RWPE2 (cell line): ENCODE data around the gene MAP3K6.

Experiments used
- ATAC-seq: fragments of 200-7000 bp; cut with Tn5 transposase; 3 replicates; pipeline ENCODE4 v1.9.1; 2021; ENCODE audit warnings: low read depth
- DNase-seq: peaks from one replicate; pipeline ENCODE4 v3.0.0-alpha.2; 2020; ENCODE audit warnings: low spot score
- H3K27ac ChIP-seq: fragments of 450-650 bp; 2 replicates; pipeline ENCODE4 v1.5.1; 2017; ENCODE audit warnings: mild to moderate bottlenecking; ENCODE audit not compliant: poor library complexity, severe bottlenecking
- H3K27me3 ChIP-seq: fragments of 250-450 bp; sonication (Bioruptor Pico); 2 replicates; pipeline ENCODE4 v1.5.1; 2021; ENCODE audit warnings: mild to moderate bottlenecking, moderate library complexity; ENCODE audit not compliant: insufficient read depth, poor library complexity, severe bottlenecking
- H3K36me3 ChIP-seq: fragments of 250-450 bp; sonication (Bioruptor Pico); 2 replicates; pipeline ENCODE4 v1.5.1; 2020; ENCODE audit warnings: low read depth, mild to moderate bottlenecking, moderate library complexity
- H3K4me1 ChIP-seq: fragments of 250-450 bp; sonication (Bioruptor Pico); 2 replicates; pipeline ENCODE4 v1.5.1; 2021; ENCODE audit warnings: mild to moderate bottlenecking, moderate library complexity; ENCODE audit not compliant: insufficient read depth, poor library complexity, severe bottlenecking
- H3K4me3 ChIP-seq: fragments of 250-450 bp; sonication (Bioruptor Pico); 2 replicates; pipeline ENCODE4 v1.5.1; 2021; ENCODE audit warnings: mild to moderate bottlenecking, moderate library complexity; ENCODE audit not compliant: severe bottlenecking
- H3K9me3 ChIP-seq: fragments of 250-450 bp; sonication (Bioruptor Pico); 2 replicates; pipeline ENCODE4 v1.5.1; 2021; ENCODE audit warnings: mild to moderate bottlenecking, moderate library complexity; ENCODE audit not compliant: severe bottlenecking
- TF ChIP-seq, protein P1 (sequence below): fragments of 450-650 bp; IDR thresholded peaks from one replicate; pipeline ENCODE4 v1.5.1; 2017; ENCODE audit warnings: mild to moderate bottlenecking, moderate library complexity; ENCODE audit not compliant: poor library complexity, severe bottlenecking

The MAP3K6 gene

GRCh38 chr1:27361553-27361952 lies 5.2 kb downstream of the MAP3K6 start:
- no peak overlapping the region for H3K4me3 ChIP-seq
- TF ChIP-seq, protein P1, sequence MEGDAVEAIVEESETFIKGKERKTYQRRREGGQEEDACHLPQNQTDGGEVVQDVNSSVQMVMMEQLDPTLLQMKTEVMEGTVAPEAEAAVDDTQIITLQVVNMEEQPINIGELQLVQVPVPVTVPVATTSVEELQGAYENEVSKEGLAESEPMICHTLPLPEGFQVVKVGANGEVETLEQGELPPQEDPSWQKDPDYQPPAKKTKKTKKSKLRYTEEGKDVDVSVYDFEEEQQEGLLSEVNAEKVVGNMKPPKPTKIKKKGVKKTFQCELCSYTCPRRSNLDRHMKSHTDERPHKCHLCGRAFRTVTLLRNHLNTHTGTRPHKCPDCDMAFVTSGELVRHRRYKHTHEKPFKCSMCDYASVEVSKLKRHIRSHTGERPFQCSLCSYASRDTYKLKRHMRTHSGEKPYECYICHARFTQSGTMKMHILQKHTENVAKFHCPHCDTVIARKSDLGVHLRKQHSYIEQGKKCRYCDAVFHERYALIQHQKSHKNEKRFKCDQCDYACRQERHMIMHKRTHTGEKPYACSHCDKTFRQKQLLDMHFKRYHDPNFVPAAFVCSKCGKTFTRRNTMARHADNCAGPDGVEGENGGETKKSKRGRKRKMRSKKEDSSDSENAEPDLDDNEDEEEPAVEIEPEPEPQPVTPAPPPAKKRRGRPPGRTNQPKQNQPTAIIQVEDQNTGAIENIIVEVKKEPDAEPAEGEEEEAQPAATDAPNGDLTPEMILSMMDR: no peak
- H3K27ac ChIP-seq: no peak overlapping the region
- ATAC-seq (no peak), DNase-seq (no peak)
- H3K27me3 ChIP-seq: no peaks in the 10 kb centered on the region
- no peaks in the 10 kb centered on the region for H3K4me1 ChIP-seq
- no peaks in the 10 kb centered on the region for H3K9me3 ChIP-seq
- H3K36me3 ChIP-seq: peaks cover 45% of the 10 kb centered on the region

DNA sequence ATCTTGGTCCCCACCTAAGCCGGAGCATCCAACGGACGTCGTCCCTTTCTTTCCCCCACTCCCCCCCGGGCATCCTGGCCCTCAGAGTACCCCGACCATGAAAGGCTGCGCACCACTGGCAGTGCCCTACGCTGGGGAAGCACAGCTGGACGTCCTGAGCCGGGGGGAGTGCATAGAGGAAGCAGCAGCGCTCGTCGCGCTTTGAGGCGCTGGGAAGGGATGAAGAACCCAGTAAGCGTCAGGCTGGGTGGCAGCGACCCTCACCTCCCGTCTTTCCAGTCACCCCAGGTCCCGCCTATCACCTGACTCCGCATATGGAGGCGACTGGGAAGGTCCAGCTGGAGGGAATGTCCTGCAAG lies 5.7 kb downstream of the MAP3K6 start:
- H3K36me3 ChIP-seq: peaks cover 50% of the 10 kb centered on the region
- H3K4me3 ChIP-seq: no peak overlapping the region
- no peaks in the 10 kb centered on the region for H3K27me3 ChIP-seq
- no peaks in the 10 kb centered on the region for H3K4me1 ChIP-seq
- no peaks in the 10 kb centered on the region for H3K9me3 ChIP-seq
- no peak overlapping the region for H3K27ac ChIP-seq
- no peak for ATAC-seq
- TF ChIP-seq, protein P1: no peak
- no peak for DNase-seq

DNA sequence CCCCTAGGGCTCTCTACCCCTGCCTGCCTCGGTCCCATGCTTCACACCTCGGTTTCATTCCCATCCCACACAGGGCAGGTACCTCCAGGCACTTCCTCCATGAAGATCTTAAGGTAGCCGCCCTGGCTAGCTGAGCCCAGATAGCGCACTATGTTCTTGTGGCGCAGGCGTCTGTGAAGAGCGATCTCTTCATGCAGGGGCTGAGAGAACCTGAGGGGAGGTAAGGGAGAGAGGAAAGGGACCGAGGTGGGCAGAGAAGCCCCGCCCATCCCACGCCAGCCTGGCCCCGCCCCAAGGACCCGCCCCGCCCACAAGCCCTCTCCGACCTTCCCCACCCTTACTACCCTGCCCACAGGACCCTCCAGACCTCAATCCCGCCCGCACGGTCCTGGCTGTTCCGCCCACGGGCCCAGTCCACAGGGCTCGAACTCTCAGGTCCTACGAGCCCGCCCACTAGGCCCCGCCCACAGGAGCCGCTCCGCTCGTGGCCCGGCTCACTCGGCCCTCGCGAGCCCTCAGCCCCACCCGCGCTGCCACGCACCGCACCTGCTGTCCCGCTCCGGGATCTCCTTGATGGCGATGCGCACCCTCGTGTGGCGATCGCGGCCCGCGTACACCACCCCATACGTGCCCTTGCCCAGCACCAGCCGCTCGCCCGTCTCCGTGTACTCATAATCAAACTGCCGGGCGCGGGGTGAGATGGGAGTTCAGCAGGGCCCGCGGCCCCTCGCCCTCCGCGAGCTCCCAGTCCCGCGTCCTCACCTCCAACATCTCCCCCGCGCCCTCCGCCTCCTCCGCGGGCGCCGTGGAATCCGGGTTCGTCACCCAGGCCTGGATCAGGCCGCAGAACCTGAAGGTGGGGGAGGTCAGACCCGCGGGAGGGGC lies 6.4 kb downstream of the MAP3K6 start:
- ATAC-seq: no peak
- H3K36me3 ChIP-seq: peaks cover 57% of the 10 kb centered on the region
- H3K4me3 ChIP-seq: no peak overlapping the region
- H3K9me3 ChIP-seq: no peaks in the 10 kb centered on the region
- H3K27ac ChIP-seq: no peak overlapping the region
- H3K27me3 ChIP-seq: no peaks in the 10 kb centered on the region
- no peak for DNase-seq
- TF ChIP-seq, protein P1: no peak
- no peaks in the 10 kb centered on the region for H3K4me1 ChIP-seq

DNA sequence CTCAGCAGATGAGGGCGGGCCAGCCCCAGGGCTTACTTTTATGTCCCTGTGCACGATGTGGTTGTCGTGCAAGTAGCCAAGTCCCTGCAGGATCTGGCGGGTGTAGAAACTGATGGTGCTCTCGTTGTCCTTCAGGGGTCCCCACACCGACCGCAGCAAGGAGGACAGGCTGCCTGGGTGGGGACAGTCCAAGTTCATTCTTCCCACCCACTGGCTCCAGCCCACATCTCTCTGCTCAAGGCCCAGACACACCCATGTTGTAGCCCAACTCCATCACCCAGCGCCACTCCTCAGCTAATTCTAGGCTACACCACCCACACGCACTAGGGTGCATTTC lies 7.0 kb downstream of the MAP3K6 start:
- Histone ChIP-seq H3K4me1 (no peaks in the 10 kb centered on the region), H3K36me3 (peaks cover 62% of the 10 kb centered on the region)

More for the DNA sequence above, 7.0 kb downstream of the MAP3K6 start:
- no peaks in the 10 kb centered on the region for H3K27me3 ChIP-seq
- no peaks in the 10 kb centered on the region for H3K9me3 ChIP-seq
- DNase-seq: no peak
- TF ChIP-seq, protein P1: no peak
- H3K4me3 ChIP-seq: no peak overlapping the region
- ATAC-seq: no peak
- no peak overlapping the region for H3K27ac ChIP-seq
